ENCODE data around the gene PAIP2.

- TF ChIP-seq CTCF (IDR thresholded peaks at IDR 0.05) = no peak
- TF ChIP-seq POLR2A (IDR thresholded peaks at IDR 0.05) = no peak
Measured at GRCh38 chr5:139407517-139407916, 65.9 kb downstream of the PAIP2 start.

Data from adrenal gland (tissue), 5 donors.